ENCODE measurements around the gene PARD6G.

The PARD6G gene

DNA sequence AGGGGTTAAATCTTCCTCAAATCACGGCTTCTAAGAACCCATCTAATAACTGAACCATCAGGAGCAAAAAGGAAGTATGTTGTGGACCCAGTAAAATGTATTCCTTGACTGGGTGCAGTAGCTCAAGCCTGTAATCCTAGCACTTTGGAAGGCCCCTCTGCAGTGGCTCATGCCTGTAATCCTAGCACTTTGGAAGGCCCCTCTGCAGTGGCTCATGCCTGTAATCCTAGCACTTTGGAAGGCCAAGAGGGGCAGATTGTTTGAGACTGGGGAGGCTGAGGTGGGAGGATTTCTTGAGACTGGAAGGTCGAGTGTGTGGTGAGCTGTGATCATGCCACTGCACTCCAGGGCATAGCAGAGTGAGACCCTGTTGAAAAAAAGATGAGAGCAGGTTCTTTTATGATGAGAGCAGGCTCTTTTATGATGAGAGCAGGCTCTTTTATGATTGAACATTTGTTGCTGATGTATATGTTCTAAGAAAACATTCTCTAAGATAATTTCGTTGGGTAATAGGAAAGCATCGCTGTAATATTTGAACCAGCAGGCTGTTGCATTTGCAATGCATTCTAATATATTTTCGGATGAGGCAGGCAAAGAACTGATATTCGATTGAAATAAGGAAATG lies 3.5 kb upstream of the PARD6G start:
- DNase-seq: no peak
- Histone ChIP-seq H3K9me3 (no peaks in the 10 kb centered on the region), H3K27me3 (peaks cover 0 to 3% of the 10 kb centered on the region in 2 donors), H3K27ac (no peak overlapping the region), H3K4me3 (no peak overlapping the region), H3K4me1 (peaks cover 0 to 19% (median 10%) of the 10 kb centered on the region in 4 donors), H3K36me3 (no peaks in the 10 kb centered on the region)
- TF ChIP-seq, protein P1, sequence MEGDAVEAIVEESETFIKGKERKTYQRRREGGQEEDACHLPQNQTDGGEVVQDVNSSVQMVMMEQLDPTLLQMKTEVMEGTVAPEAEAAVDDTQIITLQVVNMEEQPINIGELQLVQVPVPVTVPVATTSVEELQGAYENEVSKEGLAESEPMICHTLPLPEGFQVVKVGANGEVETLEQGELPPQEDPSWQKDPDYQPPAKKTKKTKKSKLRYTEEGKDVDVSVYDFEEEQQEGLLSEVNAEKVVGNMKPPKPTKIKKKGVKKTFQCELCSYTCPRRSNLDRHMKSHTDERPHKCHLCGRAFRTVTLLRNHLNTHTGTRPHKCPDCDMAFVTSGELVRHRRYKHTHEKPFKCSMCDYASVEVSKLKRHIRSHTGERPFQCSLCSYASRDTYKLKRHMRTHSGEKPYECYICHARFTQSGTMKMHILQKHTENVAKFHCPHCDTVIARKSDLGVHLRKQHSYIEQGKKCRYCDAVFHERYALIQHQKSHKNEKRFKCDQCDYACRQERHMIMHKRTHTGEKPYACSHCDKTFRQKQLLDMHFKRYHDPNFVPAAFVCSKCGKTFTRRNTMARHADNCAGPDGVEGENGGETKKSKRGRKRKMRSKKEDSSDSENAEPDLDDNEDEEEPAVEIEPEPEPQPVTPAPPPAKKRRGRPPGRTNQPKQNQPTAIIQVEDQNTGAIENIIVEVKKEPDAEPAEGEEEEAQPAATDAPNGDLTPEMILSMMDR (IDR thresholded peaks at IDR 0.05): no peak
- intact Hi-C loops (cut with DNase I; ENCODE audit: low total_unique reads): no loop called here

DNA sequence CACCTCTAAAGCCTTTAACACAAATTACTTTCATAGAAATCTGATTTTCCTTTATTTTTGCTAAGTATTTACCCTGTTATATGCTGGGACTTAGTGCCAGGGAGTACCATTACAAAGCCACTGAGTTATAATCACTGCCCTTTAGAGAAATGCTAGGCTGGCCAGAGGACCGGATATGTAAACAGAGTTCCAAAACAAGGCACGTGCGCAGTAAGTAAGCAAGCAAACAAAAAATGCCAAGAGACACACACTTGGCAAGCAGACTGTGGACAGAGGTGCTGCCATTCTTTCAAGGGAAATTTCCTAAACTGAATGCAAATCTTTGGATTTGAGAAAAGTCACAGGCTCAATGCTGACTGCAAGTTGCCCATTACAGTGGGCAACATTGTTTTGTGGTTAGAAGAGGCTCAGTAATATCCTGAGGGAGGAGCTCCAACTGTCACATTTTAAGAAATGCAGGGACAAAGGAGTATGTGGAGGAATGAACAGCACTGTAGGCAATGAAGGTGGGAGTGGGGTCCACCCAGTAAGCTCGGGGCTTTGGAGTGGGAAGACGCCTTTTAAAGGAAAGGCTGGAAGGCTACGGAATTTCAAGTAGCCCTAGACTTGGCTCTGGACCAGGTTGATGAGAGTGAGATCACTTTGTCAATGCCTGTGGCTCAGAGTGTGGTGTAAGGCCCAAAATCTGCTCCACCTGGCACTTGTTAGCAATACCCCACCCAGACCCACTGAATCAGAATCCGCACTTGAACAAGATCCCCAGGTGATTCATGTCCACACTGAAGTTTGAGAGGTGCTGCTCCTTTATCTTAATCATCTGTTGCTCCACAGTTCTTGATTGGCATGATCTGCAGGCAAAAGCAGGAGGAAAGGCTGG lies 2.1 kb upstream of the PARD6G start:
- intact Hi-C loops (cut with DNase I; ENCODE audit: low total_unique reads): no loop called here
- no peak for DNase-seq

DNA sequence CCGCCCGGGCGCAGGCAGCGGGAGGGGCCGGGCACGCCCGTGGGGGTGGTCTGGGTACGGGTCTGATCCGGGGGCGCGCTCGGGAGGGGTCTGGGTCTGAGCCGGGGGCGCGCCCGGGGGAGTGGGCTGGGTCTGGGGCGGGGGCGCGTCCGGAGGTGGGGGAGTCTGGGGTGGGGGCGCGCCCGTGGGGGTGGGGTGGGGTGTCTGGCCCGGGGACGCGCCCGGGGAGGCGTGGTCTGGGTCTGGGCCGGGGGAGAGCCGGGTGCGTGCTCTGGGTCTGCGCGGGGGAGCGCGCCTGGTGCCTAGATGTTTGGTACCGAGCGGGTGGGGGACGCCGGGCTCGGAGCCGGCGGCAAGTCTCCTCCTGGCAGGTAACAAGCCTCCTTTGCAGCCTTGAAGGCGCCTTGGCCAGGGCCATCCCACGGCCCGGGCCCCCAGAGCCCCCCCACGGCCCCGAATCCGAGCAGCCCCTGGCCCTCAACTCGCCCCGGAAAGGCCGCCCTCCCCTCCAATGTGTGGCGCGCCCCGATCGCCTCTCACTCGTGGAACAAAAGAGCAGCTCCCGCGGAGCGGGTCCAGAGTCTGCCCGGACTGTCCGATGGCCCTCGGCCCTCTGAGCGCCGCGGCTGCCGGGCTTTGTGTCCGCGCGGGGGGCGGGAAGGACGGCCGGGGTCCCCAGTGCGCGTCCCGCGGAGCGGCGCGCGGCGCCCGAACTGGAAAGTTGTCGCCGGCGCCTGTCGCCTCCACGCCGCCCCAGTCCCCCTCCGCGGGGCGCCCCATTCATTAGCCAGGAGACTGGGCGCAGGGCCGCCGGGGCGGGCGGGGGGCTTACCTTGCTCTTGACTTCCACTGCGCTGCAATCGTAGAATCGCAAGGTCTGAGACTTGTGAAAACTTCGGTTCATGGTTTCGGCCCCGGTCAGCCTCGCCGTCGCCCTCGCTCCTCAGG lies 595 bp downstream of the PARD6G start:
- TF ChIP-seq, protein P1 (IDR thresholded peaks at IDR 0.05): no peak
- DNase-seq: no peak
- Histone ChIP-seq H3K36me3 (no peaks in the 10 kb centered on the region), H3K27me3 (peaks cover 0 to 3% of the 10 kb centered on the region in 2 donors), H3K27ac (peak overlapping the region in 1 of 2 donors; percentile 34), H3K9me3 (no peaks in the 10 kb centered on the region), H3K4me1 (peaks cover 0 to 22% (median 10%) of the 10 kb centered on the region in 4 donors), H3K4me3 (peak overlapping the region; percentile 60 to 85)
- intact Hi-C loops (cut with DNase I; ENCODE audit: low total_unique reads): no loop called here

More for the DNA sequence above, 2.1 kb upstream of the PARD6G start:
- no peaks in the 10 kb centered on the region for H3K9me3 ChIP-seq
- no peak overlapping the region for H3K4me3 ChIP-seq
- H3K36me3 ChIP-seq: no peaks in the 10 kb centered on the region
- H3K27ac ChIP-seq: no peak overlapping the region
- peaks cover 0 to 22% (median 10%) of the 10 kb centered on the region in 4 donors for H3K4me1 ChIP-seq
- peaks cover 0 to 3% of the 10 kb centered on the region in 2 donors for H3K27me3 ChIP-seq
- TF ChIP-seq, protein P1 (IDR thresholded peaks at IDR 0.05): no peak

DNA sequence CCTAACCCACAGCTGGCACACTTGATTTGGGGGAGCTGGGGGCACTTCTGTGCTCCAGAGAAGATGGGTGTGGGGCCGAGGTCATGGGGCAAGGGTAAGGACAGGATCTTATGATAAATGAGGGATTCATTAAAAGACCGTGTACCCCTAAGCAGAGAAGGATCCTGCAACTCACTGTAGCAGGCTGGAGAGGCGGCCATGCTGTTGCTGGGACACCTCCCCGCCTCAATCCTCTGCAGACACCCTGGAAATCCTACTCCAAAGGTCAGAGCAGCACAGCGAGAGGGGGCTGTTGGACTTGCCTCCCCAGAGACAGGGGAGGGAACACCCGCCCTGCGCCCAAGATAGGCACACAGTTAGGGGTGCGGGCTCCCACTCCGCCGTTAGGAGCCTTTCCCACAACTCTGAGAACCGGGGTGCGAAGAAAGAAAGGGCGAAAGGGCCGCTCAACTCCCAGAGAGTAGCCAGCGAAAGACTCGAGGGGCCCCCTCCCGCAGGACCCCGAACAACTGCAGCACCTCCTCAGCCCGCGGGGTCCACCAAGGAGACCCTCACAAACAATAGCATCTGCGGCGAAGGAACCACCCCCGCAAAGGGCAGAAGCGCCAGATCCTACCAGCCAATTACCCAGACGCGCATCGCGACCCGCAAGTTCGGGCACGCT lies 1.4 kb downstream of the PARD6G start:
- peaks cover 0 to 22% (median 10%) of the 10 kb centered on the region in 4 donors for H3K4me1 ChIP-seq
- intact Hi-C loops (cut with DNase I; ENCODE audit: low total_unique reads): no loop called here
- peaks cover 0 to 3% of the 10 kb centered on the region in 2 donors for H3K27me3 ChIP-seq
- no peak overlapping the region for H3K27ac ChIP-seq
- H3K4me3 ChIP-seq: peak overlapping the region; percentile 60 to 85
- no peaks in the 10 kb centered on the region for H3K9me3 ChIP-seq
- DNase-seq: no peak
- TF ChIP-seq, protein P1 (IDR thresholded peaks at IDR 0.05): no peak
- H3K36me3 ChIP-seq: no peaks in the 10 kb centered on the region

All from tibial artery (tissue), 4 donors.